OCI-LY1 (cell line): ENCODE data around the gene MYO3B.
A peak's percentile ranks its signal among the peaks of the same experiment; 100 is the strongest.

Experiments
- H2AFZ ChIP-seq: fragments of 200-600 bp; sonication (generic), shearing (Covaris generic); 2 replicates; pipeline ENCODE4 v1.6.0; 2014; ENCODE audit warnings: antibody characterized with exemption, mild to moderate bottlenecking, low read length
- H3F3A ChIP-seq: fragments of 200-600 bp; sonication (generic), shearing (Covaris generic); 2 replicates; pipeline ENCODE4 v1.6.0; 2014; ENCODE audit warnings: mild to moderate bottlenecking, antibody characterized with exemption, low read length, moderate library complexity; ENCODE audit not compliant: insufficient read depth
- H3K27ac ChIP-seq: fragments of 200-600 bp; sonication (generic); 2 replicates; pipeline ENCODE4 v1.5.1; 2014; ENCODE audit warnings: low read length, mixed run types, mild to moderate bottlenecking, low read depth; ENCODE audit not compliant: poor library complexity, severe bottlenecking
- H3K27me3 ChIP-seq: fragments of 200-600 bp; sonication (generic); 2 replicates; pipeline ENCODE4 v1.6.0; 2014; ENCODE audit warnings: antibody characterized with exemption, mild to moderate bottlenecking, low read length, moderate library complexity; ENCODE audit not compliant: insufficient read depth
- H3K36me3 ChIP-seq: fragments of 200-600 bp; sonication (generic); 2 replicates; pipeline ENCODE4 v1.6.1; 2014; ENCODE audit warnings: mild to moderate bottlenecking, antibody characterized with exemption, low read length, moderate library complexity, mixed read lengths; ENCODE audit not compliant: insufficient read depth
- H3K4me1 ChIP-seq: fragments of 200-600 bp; sonication (generic); 2 replicates; pipeline ENCODE4 v1.5.1; 2014; ENCODE audit warnings: mild to moderate bottlenecking, low read length, moderate library complexity; ENCODE audit not compliant: insufficient read depth, severe bottlenecking
- H3K4me2 ChIP-seq: fragments of 200-600 bp; sonication (generic), shearing (Covaris generic); 2 replicates; pipeline ENCODE4 v1.6.1; 2014; ENCODE audit warnings: low read length
- H3K4me3 ChIP-seq: fragments of 200-600 bp; sonication (generic); 2 replicates; pipeline ENCODE4 v1.5.1; 2014; ENCODE audit warnings: low read length, low read depth, mild to moderate bottlenecking, mixed read lengths; ENCODE audit not compliant: poor library complexity, severe bottlenecking
- H3K79me2 ChIP-seq: fragments of 200-600 bp; shearing (Covaris generic); 2 replicates; pipeline ENCODE4 v1.6.1; 2016; ENCODE audit warnings: mixed run types, low read length, mixed read lengths; ENCODE audit not compliant: insufficient read depth
- H3K9ac ChIP-seq: fragments of 200-600 bp; sonication (generic), shearing (Covaris generic); 2 replicates; pipeline ENCODE4 v1.6.1; 2014; ENCODE audit warnings: mild to moderate bottlenecking, low read length, mixed read lengths
- H3K9me2 ChIP-seq: fragments of 200-600 bp; sonication (generic), shearing (Covaris generic); 2 replicates; pipeline ENCODE4 v1.6.1; 2014; ENCODE audit warnings: low read depth, mild to moderate bottlenecking, low read length, mixed read lengths
- H3K9me3 ChIP-seq: fragments of 200-600 bp; shearing (Covaris generic); 2 replicates; pipeline ENCODE4 v1.6.1; 2014; ENCODE audit warnings: low read length, mixed read lengths
- H4K20me1 ChIP-seq: fragments of 200-600 bp; sonication (generic), shearing (Covaris generic); 2 replicates; pipeline ENCODE4 v1.6.0; 2016; ENCODE audit warnings: mild to moderate bottlenecking, low read length; ENCODE audit not compliant: insufficient read depth
- EZH2 ChIP-seq: fragments of 200-600 bp; sonication (generic), shearing (Covaris generic); IDR thresholded peaks from 2 replicates; pipeline ENCODE4 v1.8.0; 2017; ENCODE audit warnings: borderline replicate concordance, mixed run types, mild to moderate bottlenecking, antibody characterized with exemption, low read length, moderate library complexity, mixed read lengths
- TF ChIP-seq, protein P1 (sequence below): fragments of 200-600 bp; sonication (generic), shearing (Covaris generic); IDR thresholded peaks from 2 replicates; pipeline ENCODE4 v1.5.1; 2017; ENCODE audit warnings: mild to moderate bottlenecking, antibody characterized with exemption, low read length, moderate library complexity, mixed read lengths

Gene MYO3B

GRCh38 chr2:170235860-170236679 is 58.1 kb downstream of the MYO3B start:
- no peak overlapping the region for H3K27ac ChIP-seq
- peaks cover 2% of the 10 kb centered on the region for H3K4me1 ChIP-seq
- no peaks in the 10 kb centered on the region for H3F3A ChIP-seq
- H3K4me2 ChIP-seq, result no peak overlapping the region
- H3K4me3 ChIP-seq, result no peak overlapping the region
- H3K9me2 ChIP-seq, result no peaks in the 10 kb centered on the region
- H4K20me1 ChIP-seq, result no peaks in the 10 kb centered on the region
- H3K9me3 ChIP-seq, result no peaks in the 10 kb centered on the region
- no peak overlapping the region for H2AFZ ChIP-seq
- TF ChIP-seq, protein P1, sequence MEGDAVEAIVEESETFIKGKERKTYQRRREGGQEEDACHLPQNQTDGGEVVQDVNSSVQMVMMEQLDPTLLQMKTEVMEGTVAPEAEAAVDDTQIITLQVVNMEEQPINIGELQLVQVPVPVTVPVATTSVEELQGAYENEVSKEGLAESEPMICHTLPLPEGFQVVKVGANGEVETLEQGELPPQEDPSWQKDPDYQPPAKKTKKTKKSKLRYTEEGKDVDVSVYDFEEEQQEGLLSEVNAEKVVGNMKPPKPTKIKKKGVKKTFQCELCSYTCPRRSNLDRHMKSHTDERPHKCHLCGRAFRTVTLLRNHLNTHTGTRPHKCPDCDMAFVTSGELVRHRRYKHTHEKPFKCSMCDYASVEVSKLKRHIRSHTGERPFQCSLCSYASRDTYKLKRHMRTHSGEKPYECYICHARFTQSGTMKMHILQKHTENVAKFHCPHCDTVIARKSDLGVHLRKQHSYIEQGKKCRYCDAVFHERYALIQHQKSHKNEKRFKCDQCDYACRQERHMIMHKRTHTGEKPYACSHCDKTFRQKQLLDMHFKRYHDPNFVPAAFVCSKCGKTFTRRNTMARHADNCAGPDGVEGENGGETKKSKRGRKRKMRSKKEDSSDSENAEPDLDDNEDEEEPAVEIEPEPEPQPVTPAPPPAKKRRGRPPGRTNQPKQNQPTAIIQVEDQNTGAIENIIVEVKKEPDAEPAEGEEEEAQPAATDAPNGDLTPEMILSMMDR, result peak; percentile 83
- TF ChIP-seq EZH2, result no peak
- H3K27me3 ChIP-seq, result no peaks in the 10 kb centered on the region
- H3K9ac ChIP-seq, result no peak overlapping the region
- H3K36me3 ChIP-seq, result no peaks in the 10 kb centered on the region
- no peaks in the 10 kb centered on the region for H3K79me2 ChIP-seq

GRCh38 chr2:170236680-170237047 is 58.7 kb downstream of the MYO3B start:
- no peaks in the 10 kb centered on the region for H3K36me3 ChIP-seq
- no peak overlapping the region for H3K9ac ChIP-seq
- no peaks in the 10 kb centered on the region for H3K27me3 ChIP-seq
- H3K9me2 ChIP-seq, result no peaks in the 10 kb centered on the region
- H3K4me2 ChIP-seq, result no peak overlapping the region
- no peaks in the 10 kb centered on the region for H3K79me2 ChIP-seq
- no peak overlapping the region for H3K4me3 ChIP-seq
- H3K4me1 ChIP-seq, result no peaks in the 10 kb centered on the region
- no peaks in the 10 kb centered on the region for H3K9me3 ChIP-seq
- no peak for TF ChIP-seq EZH2
- TF ChIP-seq, protein P1, result no peak
- no peak overlapping the region for H2AFZ ChIP-seq
- no peak overlapping the region for H3K27ac ChIP-seq
- no peaks in the 10 kb centered on the region for H4K20me1 ChIP-seq
- no peaks in the 10 kb centered on the region for H3F3A ChIP-seq

- H3K36me3 ChIP-seq, result no peaks in the 10 kb centered on the region
- no peaks in the 10 kb centered on the region for H4K20me1 ChIP-seq
- H2AFZ ChIP-seq, result no peak overlapping the region
- no peaks in the 10 kb centered on the region for H3K4me1 ChIP-seq
- H3K9ac ChIP-seq, result no peak overlapping the region
- H3K4me3 ChIP-seq, result no peak overlapping the region
- TF ChIP-seq, protein P1, result no peak
- H3K27ac ChIP-seq, result no peak overlapping the region
- H3K9me3 ChIP-seq, result no peaks in the 10 kb centered on the region
- no peaks in the 10 kb centered on the region for H3K79me2 ChIP-seq
- H3K9me2 ChIP-seq, result no peaks in the 10 kb centered on the region
- H3K27me3 ChIP-seq, result no peaks in the 10 kb centered on the region
- no peak overlapping the region for H3K4me2 ChIP-seq
- no peaks in the 10 kb centered on the region for H3F3A ChIP-seq
Observed at GRCh38 chr2:170237572-170238120, 59.7 kb downstream of the MYO3B start.
